WTC11 (cell line): ENCODE measurements around the gene ST6GALNAC2. TPM values are rescaled to one million over a fixed set of nuclear protein-coding genes. Genes with fewer than 3 reads are reported as not detected.

Source experiments
- ATAC-seq: fragments of 200-7000 bp; cut with Tn5 transposase; 2 replicates; pipeline ENCODE4 v1.10.0; 2021; ENCODE audit warnings: mild to moderate bottlenecking, moderate library complexity
- CTCF ChIA-PET: fragments of 300-600 bp; sonication (Branson Sonifier 250); formaldehyde crosslinking; loops from one replicate; lab custom pipeline; 2021; ENCODE audit warnings: antibody characterized with exemption; lab: Charles Lee
- POLR2A ChIA-PET: fragments of 350-600 bp; sonication (Branson Sonifier 250); formaldehyde crosslinking; loops from one replicate; lab custom pipeline; 2021; ENCODE audit warnings: antibody characterized with exemption; lab: Charles Lee
- DNase-seq: peaks from one replicate; pipeline ENCODE4 v3.0.0; 2021; ENCODE audit warnings: low spot score
- H3K27ac Mint-ChIP-seq: 2 replicates; pipeline ENCODE4 v1.8.0; 2021; ENCODE audit warnings: mixed read lengths
- H3K27me3 Mint-ChIP-seq: 2 replicates; pipeline ENCODE4 v1.8.0; 2021; ENCODE audit warnings: low read depth, mild to moderate bottlenecking, moderate library complexity, mixed read lengths
- H3K36me3 Mint-ChIP-seq: 2 replicates; pipeline ENCODE4 v1.8.0; 2021; ENCODE audit warnings: mixed read lengths
- H3K4me1 Mint-ChIP-seq: 2 replicates; pipeline ENCODE4 v1.8.0; 2022; ENCODE audit warnings: mixed read lengths
- H3K4me3 Mint-ChIP-seq: 2 replicates; pipeline ENCODE4 v1.8.0; 2021; ENCODE audit warnings: mild to moderate bottlenecking, moderate library complexity, mixed read lengths
- H3K9me3 Mint-ChIP-seq: 2 replicates; pipeline ENCODE4 v1.8.0; 2021; ENCODE audit warnings: mixed read lengths
- GABPB1 ChIP-seq: sonication (generic); formaldehyde crosslinking; IDR thresholded peaks from 2 replicates; pipeline ENCODE4 v1.8.1; 2023; ENCODE audit warnings: mild to moderate bottlenecking, missing genetic modification reagents
- IRF2 ChIP-seq: sonication (generic); formaldehyde crosslinking; IDR thresholded peaks from 2 replicates; pipeline ENCODE4 v1.8.0; 2022; ENCODE audit warnings: low read depth, missing genetic modification reagents, borderline replicate concordance
- MXD4 ChIP-seq: fragments of 250-450 bp; sonication (Bioruptor Pico); IDR thresholded peaks from 2 replicates; pipeline ENCODE4 v1.8.0; 2021; ENCODE audit warnings: mild to moderate bottlenecking, moderate library complexity, borderline replicate concordance
- NFATC4 ChIP-seq: fragments of 250-450 bp; sonication (Bioruptor Pico); IDR thresholded peaks from 2 replicates; pipeline ENCODE4 v1.9.0; 2021; ENCODE audit warnings: mild to moderate bottlenecking
- NR3C1 ChIP-seq: sonication (generic); formaldehyde crosslinking; conservative IDR thresholded peaks from 2 replicates; pipeline ENCODE4 v1.8.1; 2023; ENCODE audit warnings: low read depth, mild to moderate bottlenecking, missing genetic modification reagents
- RORB ChIP-seq: fragments of 250-450 bp; sonication (Bioruptor Pico); IDR thresholded peaks from 2 replicates; pipeline ENCODE4 v1.9.0; 2021; ENCODE audit warnings: mild to moderate bottlenecking
- SMAD3 ChIP-seq: sonication (generic); formaldehyde crosslinking; IDR thresholded peaks from 2 replicates; pipeline ENCODE4 v1.8.0; 2022; ENCODE audit warnings: missing genetic modification reagents, mild to moderate bottlenecking, borderline replicate concordance
- SMAD4 ChIP-seq: sonication (generic); formaldehyde crosslinking; IDR thresholded peaks from 2 replicates; pipeline ENCODE4 v1.8.0; 2022; ENCODE audit warnings: mild to moderate bottlenecking, missing genetic modification reagents
- TEAD1 ChIP-seq: sonication (generic); formaldehyde crosslinking; IDR thresholded peaks from 2 replicates; pipeline ENCODE4 v1.8.0; 2022; ENCODE audit warnings: mild to moderate bottlenecking, missing genetic modification reagents
- TEAD4 ChIP-seq: sonication (generic); formaldehyde crosslinking; IDR thresholded peaks from 2 replicates; pipeline ENCODE4 v1.8.0; 2022; ENCODE audit warnings: mild to moderate bottlenecking, missing genetic modification reagents
- TP53 ChIP-seq: sonication (generic); formaldehyde crosslinking; IDR thresholded peaks from 2 replicates; pipeline ENCODE4 v1.8.1; 2023; ENCODE audit warnings: mild to moderate bottlenecking, missing genetic modification reagents
- ZNF416 ChIP-seq: fragments of 250-450 bp; sonication (Bioruptor Pico); IDR thresholded peaks from 2 replicates; pipeline ENCODE4 v1.9.0; 2021; ENCODE audit warnings: mild to moderate bottlenecking, inconsistent platforms
- ZNF423 ChIP-seq: fragments of 250-450 bp; sonication (Bioruptor Pico); IDR thresholded peaks from 2 replicates; pipeline ENCODE4 v2.1.2; 2022; ENCODE audit warnings: mild to moderate bottlenecking, moderate library complexity
- total RNA-seq: library from RNA; stranded (reverse); gene quantifications from 3 replicates; pipeline ENCODE4 v1.2.3, GENCODE V29; 2021
- TF ChIP-seq, protein P1 (sequence below): sonication (generic); formaldehyde crosslinking; IDR thresholded peaks from 2 replicates; pipeline ENCODE4 v1.8.0; 2023; ENCODE audit warnings: missing genetic modification reagents
- TF ChIP-seq, protein P2 (sequence below): sonication (generic); formaldehyde crosslinking; IDR thresholded peaks from 2 replicates; pipeline ENCODE4 v1.8.0; 2023; ENCODE audit warnings: missing genetic modification reagents, mild to moderate bottlenecking, borderline replicate concordance
- TF ChIP-seq, protein P3 (sequence below): fragments of 250-450 bp; sonication (Bioruptor Pico); IDR thresholded peaks from 2 replicates; pipeline ENCODE4 v1.9.0; 2021; ENCODE audit warnings: mild to moderate bottlenecking
- TF ChIP-seq, protein P4 (sequence below): sonication (generic); formaldehyde crosslinking; IDR thresholded peaks from 2 replicates; pipeline ENCODE4 v1.8.1; 2023; ENCODE audit warnings: mild to moderate bottlenecking, missing genetic modification reagents

Gene ST6GALNAC2
- total RNA-seq, 1 experiment from 2014 or later = not detected

DNA sequence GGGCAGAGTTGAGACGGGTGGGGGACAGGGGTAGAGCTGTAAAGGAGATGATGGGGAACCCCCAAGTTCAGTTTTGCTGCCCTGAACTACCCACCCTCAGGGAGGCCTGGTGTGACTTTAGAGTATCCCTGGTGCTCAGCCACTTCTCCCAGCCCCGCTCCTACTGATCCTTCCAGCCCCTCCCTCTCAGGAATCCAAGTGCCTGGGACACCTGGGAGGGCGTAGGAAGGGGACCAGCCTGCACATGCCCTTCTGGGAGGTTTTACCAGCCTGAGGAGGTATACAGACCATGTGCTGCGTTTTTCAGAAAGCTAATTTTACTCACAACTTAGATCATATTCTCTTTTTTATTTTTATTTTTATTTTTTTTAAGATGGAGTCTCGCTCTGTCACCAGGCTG, 4.1 kb downstream of the ST6GALNAC2 start:
- Mint-ChIP-seq H3K27me3 (peaks cover 69% of the 10 kb centered on the region), H3K4me3 (no peak overlapping the region), H3K27ac (no peak overlapping the region), H3K9me3 (no peaks in the 10 kb centered on the region; the same call in 1 of the 2 replicates), H3K36me3 (no peaks in the 10 kb centered on the region), H3K4me1 (peaks cover 13% of the 10 kb centered on the region)
- TF ChIP-seq, protein P1, sequence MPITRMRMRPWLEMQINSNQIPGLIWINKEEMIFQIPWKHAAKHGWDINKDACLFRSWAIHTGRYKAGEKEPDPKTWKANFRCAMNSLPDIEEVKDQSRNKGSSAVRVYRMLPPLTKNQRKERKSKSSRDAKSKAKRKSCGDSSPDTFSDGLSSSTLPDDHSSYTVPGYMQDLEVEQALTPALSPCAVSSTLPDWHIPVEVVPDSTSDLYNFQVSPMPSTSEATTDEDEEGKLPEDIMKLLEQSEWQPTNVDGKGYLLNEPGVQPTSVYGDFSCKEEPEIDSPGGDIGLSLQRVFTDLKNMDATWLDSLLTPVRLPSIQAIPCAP (CRISPR knock-in tag) = no peak
- TF ChIP-seq ZNF423 (CRISPR knock-in tag) = no peak
- TF ChIP-seq TEAD4 (CRISPR knock-in tag) = no peak
- no peak for TF ChIP-seq RORB (CRISPR knock-in tag)
- no peak for TF ChIP-seq TEAD1 (CRISPR knock-in tag)
- no peak for TF ChIP-seq SMAD4 (CRISPR knock-in tag)
- TF ChIP-seq IRF2 = no peak
- no peak for TF ChIP-seq TP53 (CRISPR knock-in tag)
- TF ChIP-seq, protein P2, sequence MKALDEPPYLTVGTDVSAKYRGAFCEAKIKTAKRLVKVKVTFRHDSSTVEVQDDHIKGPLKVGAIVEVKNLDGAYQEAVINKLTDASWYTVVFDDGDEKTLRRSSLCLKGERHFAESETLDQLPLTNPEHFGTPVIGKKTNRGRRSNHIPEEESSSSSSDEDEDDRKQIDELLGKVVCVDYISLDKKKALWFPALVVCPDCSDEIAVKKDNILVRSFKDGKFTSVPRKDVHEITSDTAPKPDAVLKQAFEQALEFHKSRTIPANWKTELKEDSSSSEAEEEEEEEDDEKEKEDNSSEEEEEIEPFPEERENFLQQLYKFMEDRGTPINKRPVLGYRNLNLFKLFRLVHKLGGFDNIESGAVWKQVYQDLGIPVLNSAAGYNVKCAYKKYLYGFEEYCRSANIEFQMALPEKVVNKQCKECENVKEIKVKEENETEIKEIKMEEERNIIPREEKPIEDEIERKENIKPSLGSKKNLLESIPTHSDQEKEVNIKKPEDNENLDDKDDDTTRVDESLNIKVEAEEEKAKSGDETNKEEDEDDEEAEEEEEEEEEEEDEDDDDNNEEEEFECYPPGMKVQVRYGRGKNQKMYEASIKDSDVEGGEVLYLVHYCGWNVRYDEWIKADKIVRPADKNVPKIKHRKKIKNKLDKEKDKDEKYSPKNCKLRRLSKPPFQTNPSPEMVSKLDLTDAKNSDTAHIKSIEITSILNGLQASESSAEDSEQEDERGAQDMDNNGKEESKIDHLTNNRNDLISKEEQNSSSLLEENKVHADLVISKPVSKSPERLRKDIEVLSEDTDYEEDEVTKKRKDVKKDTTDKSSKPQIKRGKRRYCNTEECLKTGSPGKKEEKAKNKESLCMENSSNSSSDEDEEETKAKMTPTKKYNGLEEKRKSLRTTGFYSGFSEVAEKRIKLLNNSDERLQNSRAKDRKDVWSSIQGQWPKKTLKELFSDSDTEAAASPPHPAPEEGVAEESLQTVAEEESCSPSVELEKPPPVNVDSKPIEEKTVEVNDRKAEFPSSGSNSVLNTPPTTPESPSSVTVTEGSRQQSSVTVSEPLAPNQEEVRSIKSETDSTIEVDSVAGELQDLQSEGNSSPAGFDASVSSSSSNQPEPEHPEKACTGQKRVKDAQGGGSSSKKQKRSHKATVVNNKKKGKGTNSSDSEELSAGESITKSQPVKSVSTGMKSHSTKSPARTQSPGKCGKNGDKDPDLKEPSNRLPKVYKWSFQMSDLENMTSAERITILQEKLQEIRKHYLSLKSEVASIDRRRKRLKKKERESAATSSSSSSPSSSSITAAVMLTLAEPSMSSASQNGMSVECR (CRISPR knock-in tag) = no peak
- TF ChIP-seq GABPB1 (CRISPR knock-in tag) = no peak
- no peak for TF ChIP-seq NR3C1 (CRISPR knock-in tag)
- TF ChIP-seq MXD4 = no peak
- ATAC-seq = no peak
- POLR2A ChIA-PET = no interaction called here
- no peak for DNase-seq
- CTCF ChIA-PET = interaction anchor here (0.6 to 2.5 kb wide), 8 partner anchors 13 to 1735 kb away, joined by 3 to 11 read pairs (median 4); partner anchors contain the start of gene MFSD11

DNA sequence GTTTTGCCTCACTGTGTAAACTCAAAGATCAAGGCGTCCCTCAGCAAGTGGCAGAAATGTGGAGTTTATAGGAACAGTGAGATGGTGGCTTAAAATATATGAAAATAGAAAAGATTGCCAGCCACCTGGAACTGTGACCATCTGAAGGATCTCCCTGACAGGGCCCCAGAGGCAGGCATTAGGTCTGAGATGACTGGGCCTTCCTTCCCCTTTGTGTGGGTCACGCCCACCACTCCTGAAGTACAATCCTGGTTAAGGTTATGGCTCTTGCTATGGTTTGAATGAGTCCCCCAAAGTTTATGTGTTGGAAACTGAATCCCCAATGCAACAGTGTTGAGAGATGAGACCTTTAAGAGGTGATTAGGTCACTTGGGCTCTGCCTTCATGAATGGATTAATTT, 6.4 kb downstream of the ST6GALNAC2 start:
- H3K9me3 Mint-ChIP-seq = no peaks in the 10 kb centered on the region; the same call in 1 of the 2 replicates
- TF ChIP-seq ZNF416 (CRISPR knock-in tag) (no peak), SMAD4 (CRISPR knock-in tag) (no peak), NFATC4 (CRISPR knock-in tag) (no peak), SMAD3 (CRISPR knock-in tag) (no peak)
- TF ChIP-seq, protein P3, sequence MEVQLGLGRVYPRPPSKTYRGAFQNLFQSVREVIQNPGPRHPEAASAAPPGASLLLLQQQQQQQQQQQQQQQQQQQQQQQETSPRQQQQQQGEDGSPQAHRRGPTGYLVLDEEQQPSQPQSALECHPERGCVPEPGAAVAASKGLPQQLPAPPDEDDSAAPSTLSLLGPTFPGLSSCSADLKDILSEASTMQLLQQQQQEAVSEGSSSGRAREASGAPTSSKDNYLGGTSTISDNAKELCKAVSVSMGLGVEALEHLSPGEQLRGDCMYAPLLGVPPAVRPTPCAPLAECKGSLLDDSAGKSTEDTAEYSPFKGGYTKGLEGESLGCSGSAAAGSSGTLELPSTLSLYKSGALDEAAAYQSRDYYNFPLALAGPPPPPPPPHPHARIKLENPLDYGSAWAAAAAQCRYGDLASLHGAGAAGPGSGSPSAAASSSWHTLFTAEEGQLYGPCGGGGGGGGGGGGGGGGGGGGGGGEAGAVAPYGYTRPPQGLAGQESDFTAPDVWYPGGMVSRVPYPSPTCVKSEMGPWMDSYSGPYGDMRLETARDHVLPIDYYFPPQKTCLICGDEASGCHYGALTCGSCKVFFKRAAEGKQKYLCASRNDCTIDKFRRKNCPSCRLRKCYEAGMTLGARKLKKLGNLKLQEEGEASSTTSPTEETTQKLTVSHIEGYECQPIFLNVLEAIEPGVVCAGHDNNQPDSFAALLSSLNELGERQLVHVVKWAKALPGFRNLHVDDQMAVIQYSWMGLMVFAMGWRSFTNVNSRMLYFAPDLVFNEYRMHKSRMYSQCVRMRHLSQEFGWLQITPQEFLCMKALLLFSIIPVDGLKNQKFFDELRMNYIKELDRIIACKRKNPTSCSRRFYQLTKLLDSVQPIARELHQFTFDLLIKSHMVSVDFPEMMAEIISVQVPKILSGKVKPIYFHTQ (CRISPR knock-in tag) = no peak
- TF ChIP-seq, protein P4, sequence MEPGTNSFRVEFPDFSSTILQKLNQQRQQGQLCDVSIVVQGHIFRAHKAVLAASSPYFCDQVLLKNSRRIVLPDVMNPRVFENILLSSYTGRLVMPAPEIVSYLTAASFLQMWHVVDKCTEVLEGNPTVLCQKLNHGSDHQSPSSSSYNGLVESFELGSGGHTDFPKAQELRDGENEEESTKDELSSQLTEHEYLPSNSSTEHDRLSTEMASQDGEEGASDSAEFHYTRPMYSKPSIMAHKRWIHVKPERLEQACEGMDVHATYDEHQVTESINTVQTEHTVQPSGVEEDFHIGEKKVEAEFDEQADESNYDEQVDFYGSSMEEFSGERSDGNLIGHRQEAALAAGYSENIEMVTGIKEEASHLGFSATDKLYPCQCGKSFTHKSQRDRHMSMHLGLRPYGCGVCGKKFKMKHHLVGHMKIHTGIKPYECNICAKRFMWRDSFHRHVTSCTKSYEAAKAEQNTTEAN = no peak
- TF ChIP-seq, all 79 proteins: peak for 0
- peaks cover 49% of the 10 kb centered on the region for H3K27me3 Mint-ChIP-seq
- CTCF ChIA-PET = interaction anchor here (0.9 to 2.5 kb wide), 5 partner anchors 9 to 397 kb away, joined by 3 to 11 read pairs (median 4); no protein-coding TSS in a partner anchor
- H3K4me1 Mint-ChIP-seq = peaks cover 10% of the 10 kb centered on the region
- ATAC-seq = no peak
- no peak overlapping the region for H3K4me3 Mint-ChIP-seq
- no peak for DNase-seq
- POLR2A ChIA-PET = no interaction called here
- H3K27ac Mint-ChIP-seq = no peak overlapping the region
- no peaks in the 10 kb centered on the region for H3K36me3 Mint-ChIP-seq
